HepG2 (cell line): ENCODE data around the gene CCBE1. TPM values are rescaled to one million over a fixed set of nuclear protein-coding genes. Genes with fewer than 3 reads are reported as not detected.
"Not testable (repeated sequence)": the region's sequence is repeated elsewhere in the genome, so short reads cannot be mapped to it uniquely, and the experiment has no call there.

ENCODE experiments used
- ATAC-seq: fragments of 200-7000 bp; cut with Tn5 transposase; 3 replicates; pipeline ENCODE4 v1.9.1; 2020; ENCODE audit warnings: mild to moderate bottlenecking, moderate library complexity
- BruUV-seq: library from RNA; stranded (reverse); fragments of 400-500 nt; replicated peaks from 2 replicates; lab custom pipeline; 2021; lab: Mats Ljungman, UMichigan
- CTCF ChIA-PET: fragments of 300-600 bp; formaldehyde crosslinking; extraction: SDS; loops from one replicate; lab custom pipeline; 2021; ENCODE audit warnings: low total read pairs, inconsistent platforms, low intra/inter-chr PET ratio; lab: Yijun Ruan, JAX
- POLR2A ChIA-PET: fragments of 350-600 bp; sonication (Branson Sonifier 250); formaldehyde crosslinking; loops from one replicate; lab custom pipeline; 2020; ENCODE audit warnings: antibody characterized with exemption, inconsistent platforms; lab: Yijun Ruan, JAX
- DNase-seq: peaks from one replicate; pipeline ENCODE4 v3.0.0-alpha.2; 2015; ENCODE audit warnings: low spot score
- FAIRE-seq: peaks from 3 replicates; lab custom pipeline; 2011; peaks lifted over from hg19 to GRCh38; lab: Jason Lieb, UNC
- H2AFZ ChIP-seq: one replicate; pipeline ENCODE4 v1.6.1; 2011; ENCODE audit warnings: low read length, inconsistent platforms
- H3K27ac ChIP-seq: fragments of 300-600 bp; 3 replicates; pipeline ENCODE4 v1.8.0; 2011; ENCODE audit warnings: mixed run types, mild to moderate bottlenecking, mixed read lengths, low read length, inconsistent platforms; ENCODE audit not compliant: insufficient read depth; ENCODE audit errors: extremely low read length
- H3K27me3 ChIP-seq, 2 experiments: fragments of 200-600 bp in 1 of 2; 2 replicates in 1 of 2; 3 replicates in 1 of 2; pipeline versions ENCODE4 v1.6.0 to v1.8.0; 2011; ENCODE audit warnings: low read length in 2 of 2, mild to moderate bottlenecking in 2 of 2, moderate library complexity in 2 of 2, inconsistent platforms in 1 of 2; ENCODE audit not compliant: insufficient read depth in 2 of 2, control insufficient read depth in 1 of 2
- H3K36me3 ChIP-seq, 2 experiments: fragments of 200-600 bp in 1 of 2; replicated peaks in 1 of 2; 2 replicates in 1 of 2; 3 replicates in 1 of 2; pipeline versions ENCODE4 v1.5.1 to v1.8.0; 2011; ENCODE audit warnings: low read length in 2 of 2, inconsistent platforms in 1 of 2; ENCODE audit not compliant: insufficient read depth in 2 of 2, control insufficient read depth in 1 of 2
- H3K4me1 ChIP-seq: 2 replicates; pipeline ENCODE4 v1.5.1; 2012; ENCODE audit warnings: low read length, inconsistent platforms; ENCODE audit not compliant: insufficient read depth
- H3K4me2 ChIP-seq: 2 replicates; pipeline ENCODE4 v1.6.0; 2011; ENCODE audit warnings: low read depth, low read length, inconsistent platforms
- H3K4me3 ChIP-seq, 3 experiments: fragments of 200-600 bp in 1 of 3; sonication (generic), shearing (Covaris generic) in 1 of 3; replicated peaks in 1 of 3; 2 replicates each; pipeline ENCODE4 v1.5.1; 2011 to 2016; ENCODE audit warnings: low read length in 3 of 3, inconsistent platforms in 2 of 3, low read depth in 2 of 3, mild to moderate bottlenecking in 2 of 3, control low read depth in 1 of 3, mixed read lengths in 1 of 3; ENCODE audit not compliant: insufficient read depth in 1 of 3
- H3K79me2 ChIP-seq: one replicate; pipeline ENCODE4 v1.6.1; 2011; ENCODE audit warnings: low read length, inconsistent platforms; ENCODE audit not compliant: insufficient read depth
- H3K9ac ChIP-seq: 2 replicates; pipeline ENCODE4 v1.6.0; 2011; ENCODE audit warnings: mild to moderate bottlenecking, low read depth, low read length, inconsistent platforms; ENCODE audit not compliant: insufficient read depth
- H3K9me3 ChIP-seq: 2 replicates; pipeline ENCODE4 v1.5.1; 2012; ENCODE audit warnings: mild to moderate bottlenecking, low read length
- H4K20me1 ChIP-seq: 2 replicates; pipeline ENCODE4 v1.6.0; 2011; ENCODE audit warnings: inconsistent platforms, mild to moderate bottlenecking, low read length, moderate library complexity; ENCODE audit not compliant: insufficient read depth
- HOXA7 ChIP-seq: sonication (generic); formaldehyde crosslinking; IDR thresholded peaks from 2 replicates; pipeline ENCODE4 v1.8.1; 2022; ENCODE audit warnings: mild to moderate bottlenecking, missing genetic modification reagents, moderate library complexity
- ZNF629 ChIP-seq: sonication (generic); formaldehyde crosslinking; conservative IDR thresholded peaks from 2 replicates; pipeline ENCODE4 v1.5.0; 2020; ENCODE audit warnings: missing genetic modification reagents
- WGBS: methylation state at CpG from one replicate; pipeline ENCODE4 v1.1.6; 2017; ENCODE audit warnings: low lambda C conversion rate; 5-methylcytosine and 5-hydroxymethylcytosine counted together
- in situ Hi-C: cut with HindIII; loops from 2 replicates; pipeline ENCODE4 v1.10.0; 2017; ENCODE audit warnings: low pct_unique_long_range_greater_than_20kb; ENCODE audit not compliant: extremely low pct_ligation_motif_present
- intact Hi-C: fragments of 100-400 bp; cut with micrococcal nuclease; formaldehyde crosslinking; loops from one replicate; pipeline ENCODE4 v1.10.0; 2022; ENCODE audit not compliant: unreplicated experiment
- polyA plus RNA-seq, 8 experiments: library from polyadenylated mRNA; depleted of rRNA in 3 of 8; stranded (reverse) in 7 of 8; unstranded in 1 of 8; fragments of >200 nt; fragmentation: Illumina TruSeq in 4 of 8; extraction: Trizol in 4 of 8; gene quantifications; 2 replicates each; pipeline versions ENCODE4 v1.2.1 to v1.2.3, GENCODE V29; 2011 to 2016; ENCODE audit warnings: low read depth in 4 of 8, missing spikeins in 1 of 8, mixed read lengths in 1 of 8; ENCODE audit not compliant: insufficient read depth in 1 of 8
- total RNA-seq, 5 experiments: library from RNA; depleted of rRNA; stranded (reverse); fragments of >200 nt; fragmentation: Illumina TruSeq; extraction: Trizol; gene quantifications; 2 replicates each; pipeline ENCODE4 v1.2.3, GENCODE V29; 2016; ENCODE audit warnings: low read depth in 1 of 5

CCBE1 gene
- total and polyA plus RNA-seq, 2 of the 13 experiments (the other 11 are each of a cell fraction or from before 2014, with no cell fraction given), result not detected

DNA sequence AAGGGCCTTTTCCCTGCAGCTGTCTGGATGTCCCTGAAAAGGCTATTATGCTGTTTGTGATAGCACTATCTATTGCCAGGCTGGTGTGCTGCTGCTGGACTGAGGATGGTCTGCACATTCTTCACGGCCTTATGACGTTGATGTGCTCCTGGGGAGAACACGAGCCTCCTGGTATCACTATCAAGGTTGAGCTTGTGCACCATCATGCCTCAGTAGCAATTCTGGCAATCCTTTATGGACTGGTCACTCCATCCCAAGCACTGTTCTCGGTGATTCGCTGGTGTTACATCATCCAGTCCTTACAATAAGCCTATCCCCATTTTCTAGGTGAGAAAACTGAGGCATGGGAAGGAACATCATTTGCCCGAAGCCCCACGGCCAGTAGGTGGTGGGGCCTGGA lies 18.2 kb upstream of the CCBE1 start:
- Histone ChIP-seq H3K79me2 (no peaks in the 10 kb centered on the region), H4K20me1 (no peaks in the 10 kb centered on the region), H3K27me3 (peaks cover 0 to 7% of the 10 kb centered on the region in 2 experiments; a peak in 2 of 5 replicates), H3K27ac (no peak overlapping the region), H3K9me3 (no peaks in the 10 kb centered on the region), H3K4me3 (no peak overlapping the region), H3K9ac (no peak overlapping the region), H3K36me3 (no peaks in the 10 kb centered on the region), H3K4me1 (no peaks in the 10 kb centered on the region), H2AFZ (no peak overlapping the region), H3K4me2 (no peak overlapping the region)
- ChIA-PET POLR2A (no interaction called here), CTCF (no interaction called here)
- ATAC-seq (no peak), DNase-seq (no peak), FAIRE-seq (no peak)
- TF ChIP-seq HOXA7 (CRISPR knock-in tag) (no peak), ZNF629 (CRISPR knock-in tag) (peak; percentile 43; the same call in 1 of the 2 replicates)
- in situ Hi-C loops (no loop called here), intact Hi-C loops (no loop called here)
- no TSS peak for BruUV-seq
- 3% methylated on average over 6 of the region's 7 CpGs for WGBS

DNA sequence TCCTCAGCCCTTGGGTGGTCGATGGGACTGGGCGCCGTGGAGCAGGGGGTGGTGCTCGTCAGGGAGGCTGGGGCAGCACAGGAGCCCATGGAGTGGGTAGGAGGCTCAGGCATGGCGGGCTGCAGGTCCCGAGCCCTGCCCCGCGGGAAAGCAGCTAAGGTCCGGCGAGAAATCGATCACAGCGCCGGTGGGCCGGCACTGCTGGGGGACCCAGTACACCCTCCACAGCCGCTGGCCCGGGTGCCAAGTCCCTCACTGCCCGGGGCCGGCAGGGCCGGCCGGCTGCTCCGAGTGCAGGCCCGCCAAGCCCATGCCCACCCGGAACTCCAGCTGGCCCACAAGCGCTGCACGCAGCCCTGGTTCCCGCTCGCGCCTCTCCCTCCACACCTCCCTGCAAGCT lies 16.9 kb upstream of the CCBE1 start:
- POLR2A ChIA-PET, H3K4me3 ChIP-seq, H3K27ac ChIP-seq, ATAC-seq, CTCF ChIA-PET, DNase-seq, H3K27me3 ChIP-seq, H3K4me1 ChIP-seq, in situ Hi-C loops, H3K9me3 ChIP-seq, H4K20me1 ChIP-seq, FAIRE-seq, intact Hi-C loops, H2AFZ ChIP-seq, BruUV-seq, H3K36me3 ChIP-seq, H3K4me2 ChIP-seq, H3K9ac ChIP-seq, H3K79me2 ChIP-seq: not testable (repeated sequence)
- WGBS, result no CpG with 5 or more reads among the region's 28 CpGs
